Endometrial microvascular endothelial cells (primary cell): ENCODE results near the gene FBXO46. TPM values are rescaled to one million over a fixed set of nuclear protein-coding genes. Genes with fewer than 3 reads are reported as not detected.
"Not testable (repeated sequence)": the region's sequence is repeated elsewhere in the genome, so short reads cannot be mapped to it uniquely, and the experiment has no call there.

ENCODE experiments used
- in situ Hi-C: cut with HindIII; loops from 2 replicates; pipeline ENCODE4 v1.10.0; 2017; ENCODE audit warnings: low sequenced_read_pairs, low pct_unique_long_range_greater_than_20kb; ENCODE audit errors: inconsistent ontology term
- total RNA-seq: library from RNA; depleted of rRNA; stranded (reverse); fragments of >200 nt; gene quantifications from one replicate; pipeline ENCODE4 v1.2.3, GENCODE V29; 2015; ENCODE audit errors: inconsistent ontology term

Gene FBXO46
- total RNA-seq, 1 donor from 2014 or later, result 10.7 TPM

- in situ Hi-C loops, result no loop called here
Measured at GRCh38 chr19:45767410-45767880, 36.7 kb upstream of the FBXO46 start.

DNA sequence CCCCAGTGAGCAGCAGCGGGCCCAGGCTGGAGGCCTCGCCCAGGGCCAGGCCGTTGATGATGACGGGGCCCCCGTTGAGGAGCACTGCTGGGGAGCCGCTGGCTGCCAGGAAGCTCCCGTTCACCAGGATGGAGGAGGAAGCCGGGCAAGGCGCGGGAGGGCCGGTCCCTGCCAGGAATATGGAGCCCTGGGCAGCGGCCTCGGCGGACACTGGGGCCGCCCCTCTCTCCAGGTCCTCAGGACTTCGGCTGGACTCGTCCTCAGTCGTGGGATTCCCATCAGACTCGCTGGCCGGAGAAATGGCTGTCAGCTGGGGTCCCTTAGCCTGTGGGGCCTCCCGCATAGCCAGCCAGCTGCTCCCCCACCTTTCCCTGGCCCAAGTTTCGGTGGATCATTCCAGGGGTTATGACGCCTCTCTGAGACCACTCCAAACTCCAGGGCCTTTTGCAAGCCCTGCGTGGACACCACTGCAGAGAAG lies 36.2 kb upstream of the FBXO46 start:
- in situ Hi-C loops, result no loop called here

DNA sequence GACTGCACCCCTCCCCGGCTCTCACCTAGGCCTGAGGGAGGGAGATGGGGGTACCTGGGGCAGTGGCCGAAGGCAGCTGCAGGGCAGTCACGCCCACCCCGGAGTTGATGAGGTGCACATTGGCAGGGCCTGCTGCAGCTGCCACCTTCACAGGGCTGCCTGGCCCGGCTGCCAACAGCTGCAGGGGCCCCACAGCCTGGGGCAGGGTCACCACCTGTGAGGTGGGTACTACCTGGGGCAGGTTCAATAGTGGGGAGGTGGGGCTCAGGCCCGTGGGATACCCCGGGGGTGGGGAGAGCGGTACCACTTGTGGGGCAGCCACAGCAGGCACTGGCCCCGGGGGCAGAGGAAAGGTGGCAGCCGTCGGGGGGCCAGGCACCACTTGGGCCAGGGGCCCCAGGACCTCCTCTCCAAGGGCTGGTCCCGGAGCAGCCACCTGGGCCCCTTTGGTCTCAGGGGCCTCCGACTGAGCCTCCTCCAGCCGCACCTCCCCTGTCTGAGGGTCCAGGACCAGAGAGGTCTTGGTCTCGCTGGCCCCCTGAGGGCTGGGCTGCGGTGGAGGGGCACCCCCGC lies 35.7 kb upstream of the FBXO46 start:
- in situ Hi-C loops, result no loop called here

DNA sequence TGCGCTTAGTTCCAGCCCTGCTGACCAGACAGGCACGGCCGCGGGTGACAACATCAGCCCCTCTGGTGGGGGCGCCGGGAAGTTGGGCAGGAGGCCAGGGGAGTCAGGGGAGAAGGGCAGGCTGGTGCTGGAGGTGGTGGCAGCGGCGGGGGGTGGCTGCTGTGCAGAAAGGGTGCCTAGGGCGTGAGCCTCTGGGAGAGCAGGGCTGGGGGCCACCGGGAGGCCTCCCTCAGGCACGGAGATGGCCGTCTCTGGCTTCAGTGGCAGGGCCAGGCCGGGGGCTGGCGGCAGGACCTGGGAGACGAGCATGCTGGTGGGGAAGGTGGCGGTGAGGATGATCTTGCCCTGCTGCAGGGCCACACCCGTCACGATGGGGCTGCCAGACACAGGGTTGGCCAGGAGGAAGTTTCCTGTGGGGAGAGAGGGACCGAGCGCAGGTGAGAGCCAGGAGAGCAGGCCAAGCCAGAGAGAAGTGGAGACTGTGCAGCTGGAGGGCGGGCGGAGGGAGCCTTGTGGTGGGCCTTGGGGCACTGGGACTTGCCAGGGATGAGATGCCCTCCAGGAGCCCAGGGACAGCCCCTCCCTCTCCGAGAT lies 35.1 kb upstream of the FBXO46 start:
- in situ Hi-C loops, result no loop called here

- in situ Hi-C loops, result no loop called here
Measured at GRCh38 chr19:45764945-45765701, 34.4 kb upstream of the FBXO46 start.

GRCh38 chr19:45764475-45764874 lies 33.8 kb upstream of the FBXO46 start:
- in situ Hi-C loops, result no loop called here

DNA sequence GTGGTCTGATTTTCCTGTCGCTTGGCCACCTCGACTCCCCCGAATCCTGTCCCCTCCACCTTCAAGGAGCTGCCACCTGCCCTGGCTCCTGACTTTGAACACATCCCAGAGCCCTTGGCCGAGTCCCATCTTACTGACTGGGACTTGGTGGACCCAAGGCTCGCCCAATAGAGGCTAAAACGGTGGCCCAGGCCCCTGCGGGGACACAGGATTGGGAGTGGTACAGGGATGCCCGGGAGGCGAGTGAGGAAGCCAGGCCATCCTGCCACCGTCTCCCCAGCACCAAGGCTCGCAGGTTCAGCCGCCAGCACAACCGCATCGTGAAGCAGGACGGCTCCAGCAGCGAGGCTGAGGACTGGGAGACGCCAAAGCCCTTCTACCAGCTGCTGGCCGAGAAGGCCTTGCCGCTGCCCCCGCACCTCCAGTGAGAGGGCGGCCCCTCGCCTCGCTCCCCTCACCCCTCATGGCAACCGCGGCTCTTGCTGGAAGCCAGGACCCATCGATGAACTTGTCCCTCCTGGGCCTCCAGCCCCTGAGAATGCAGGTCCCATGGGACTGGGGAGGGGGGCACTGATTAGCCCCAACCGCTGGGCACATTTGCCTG lies 33.1 kb upstream of the FBXO46 start:
- in situ Hi-C loops, result no loop called here

GRCh38 chr19:45762870-45763631 lies 32.4 kb upstream of the FBXO46 start:
- in situ Hi-C loops, result no loop called here

GRCh38 chr19:45761714-45762113 lies 31.0 kb upstream of the FBXO46 start:
- in situ Hi-C loops, result no loop called here

GRCh38 chr19:45758921-45759320 lies 28.2 kb upstream of the FBXO46 start:
- in situ Hi-C loops, result no loop called here

GRCh38 chr19:45757695-45758094 lies 27.0 kb upstream of the FBXO46 start:
- in situ Hi-C loops, result no loop called here

GRCh38 chr19:45754323-45754722 lies 23.6 kb upstream of the FBXO46 start:
- in situ Hi-C loops, result no loop called here

DNA sequence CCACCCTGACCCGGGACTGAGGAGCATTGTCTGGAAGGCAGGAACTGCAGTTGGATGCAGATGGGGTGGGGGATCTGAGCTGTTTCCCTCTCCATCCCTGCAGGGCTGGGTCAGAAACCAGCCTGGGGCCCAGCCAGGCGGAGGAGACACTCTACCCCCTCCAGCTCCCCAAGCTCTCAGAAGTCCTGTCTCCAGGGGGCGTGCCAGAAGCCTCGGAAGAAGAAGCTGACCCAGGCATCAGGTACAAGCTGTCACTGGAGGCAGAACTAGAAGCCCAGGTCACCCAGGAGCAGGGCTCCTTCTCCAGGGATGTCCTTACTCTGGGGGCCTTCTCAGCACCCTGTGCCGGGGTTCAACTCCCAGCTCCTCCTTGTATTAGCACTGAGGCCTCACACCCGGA lies 22.9 kb upstream of the FBXO46 start:
- in situ Hi-C loops, result no loop called here

DNA sequence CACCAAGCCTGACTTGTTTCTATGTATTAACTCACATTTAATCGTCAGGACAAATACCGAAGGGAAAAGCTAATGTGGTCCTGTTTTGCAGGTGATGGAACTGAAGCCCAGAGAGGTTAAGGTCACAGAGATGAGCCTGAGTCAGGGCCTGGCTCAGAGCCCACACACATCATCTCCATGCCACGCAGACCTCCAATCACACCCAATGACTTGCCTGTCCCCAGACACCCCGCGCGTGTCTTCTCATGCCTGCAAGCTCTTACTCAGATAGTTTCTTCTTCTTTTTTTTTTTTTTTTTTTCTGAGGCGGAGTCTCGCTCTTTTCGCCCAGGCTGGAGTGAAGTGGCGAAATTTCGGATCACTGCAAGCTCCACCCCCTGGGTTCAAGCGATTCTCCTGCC lies 21.9 kb upstream of the FBXO46 start:
- in situ Hi-C loops, result no loop called here

GRCh38 chr19:45751483-45751882 lies 20.8 kb upstream of the FBXO46 start:
- in situ Hi-C loops, result not testable (repeated sequence)

DNA sequence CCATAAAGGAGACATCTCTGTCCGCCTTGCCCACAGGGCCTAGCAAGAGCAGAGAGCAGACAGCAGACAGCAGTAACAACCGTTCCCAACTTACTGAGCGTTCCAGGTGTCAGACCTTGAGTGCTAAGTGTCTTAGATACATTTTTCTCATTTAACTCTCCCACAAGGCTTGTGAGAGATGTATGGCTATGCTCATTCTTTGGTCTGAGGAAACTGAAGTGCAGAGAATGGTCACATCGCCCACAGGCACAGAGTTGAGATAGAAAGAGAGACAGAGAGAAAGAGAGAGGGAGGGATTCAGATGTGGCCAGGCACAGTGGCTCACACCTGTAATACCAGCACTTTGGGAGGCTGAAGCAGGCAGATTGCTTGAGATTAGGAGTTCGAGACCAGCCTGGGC lies 16.8 kb upstream of the FBXO46 start:
- in situ Hi-C loops, result no loop called here

DNA sequence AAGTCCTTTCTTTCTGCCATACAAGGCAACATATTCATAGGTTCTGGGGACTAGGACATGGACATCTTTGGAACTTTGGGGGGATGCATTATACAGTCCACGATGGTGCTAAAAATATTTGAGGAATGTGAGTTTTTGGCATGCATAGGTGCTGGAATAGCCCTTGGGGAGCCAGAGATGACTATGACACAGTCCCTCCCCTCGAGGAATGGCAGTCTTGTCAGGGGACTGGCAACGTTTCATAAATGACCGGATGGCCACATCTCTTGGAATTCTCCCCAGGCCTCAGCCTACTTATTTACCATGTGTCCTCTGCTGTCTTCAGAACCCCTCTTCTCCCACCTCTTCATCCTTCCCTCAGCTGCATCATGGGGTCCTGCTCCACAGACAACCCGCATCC lies 16.2 kb upstream of the FBXO46 start:
- in situ Hi-C loops, result no loop called here

- in situ Hi-C loops, result no loop called here
Measured at GRCh38 chr19:45745606-45746005, 14.9 kb upstream of the FBXO46 start.

- in situ Hi-C loops, result no loop called here
Measured at GRCh38 chr19:45742969-45743368, 12.3 kb upstream of the FBXO46 start.
